Lower leg skin (tissue), 4 donors: ENCODE measurements around the gene ADH6. TPM values are rescaled to one million over a fixed set of nuclear protein-coding genes. Genes with fewer than 3 reads are reported as not detected.

Source experiments
- DNase-seq, 2 donors: peaks; one replicate each; pipeline ENCODE4 v3.0.0-alpha.2; 2019; ENCODE audit warnings: low spot score in 2 of 2
- H3K4me3 ChIP-seq: fragments of 200-600 bp; sonication (generic); 2 replicates; pipeline ENCODE4 v1.5.1; 2017; ENCODE audit warnings: mild to moderate bottlenecking, low read depth; ENCODE audit not compliant: poor library complexity, severe bottlenecking
- CTCF ChIP-seq, 3 donors: fragments of 450-650 bp; IDR thresholded peaks; one replicate each; pipeline ENCODE4 v1.5.1; 2016; ENCODE audit warnings: antibody characterized with exemption in 3 of 3, mild to moderate bottlenecking in 3 of 3, moderate library complexity in 2 of 3
- POLR2A ChIP-seq, 2 donors: fragments of 450-650 bp; IDR thresholded peaks; one replicate each; pipeline ENCODE4 v1.6.1; 2016 to 2017; ENCODE audit warnings: antibody characterized with exemption in 2 of 2, mild to moderate bottlenecking in 1 of 2, moderate library complexity in 1 of 2
- WGBS, 2 donors: methylation state at CpG; one replicate each; pipeline ENCODE4 v1.1.5; 2018; 5-methylcytosine and 5-hydroxymethylcytosine counted together
- intact Hi-C: fragments of 100-400 bp; cut with DNase I; formaldehyde crosslinking; loops from one replicate; pipeline ENCODE4 v1.15.0; 2023; ENCODE audit warnings: low total_unique reads
- total RNA-seq, 4 donors: library from RNA; depleted of rRNA; stranded (reverse); fragments of >200 nt; gene quantifications; one replicate each; pipeline ENCODE4 v1.1.0, GENCODE V29; 2016

The ADH6 gene
- total RNA-seq, 4 donors from 2014 or later, result 1.5 to 22.5 (median 7.5) TPM

DNA sequence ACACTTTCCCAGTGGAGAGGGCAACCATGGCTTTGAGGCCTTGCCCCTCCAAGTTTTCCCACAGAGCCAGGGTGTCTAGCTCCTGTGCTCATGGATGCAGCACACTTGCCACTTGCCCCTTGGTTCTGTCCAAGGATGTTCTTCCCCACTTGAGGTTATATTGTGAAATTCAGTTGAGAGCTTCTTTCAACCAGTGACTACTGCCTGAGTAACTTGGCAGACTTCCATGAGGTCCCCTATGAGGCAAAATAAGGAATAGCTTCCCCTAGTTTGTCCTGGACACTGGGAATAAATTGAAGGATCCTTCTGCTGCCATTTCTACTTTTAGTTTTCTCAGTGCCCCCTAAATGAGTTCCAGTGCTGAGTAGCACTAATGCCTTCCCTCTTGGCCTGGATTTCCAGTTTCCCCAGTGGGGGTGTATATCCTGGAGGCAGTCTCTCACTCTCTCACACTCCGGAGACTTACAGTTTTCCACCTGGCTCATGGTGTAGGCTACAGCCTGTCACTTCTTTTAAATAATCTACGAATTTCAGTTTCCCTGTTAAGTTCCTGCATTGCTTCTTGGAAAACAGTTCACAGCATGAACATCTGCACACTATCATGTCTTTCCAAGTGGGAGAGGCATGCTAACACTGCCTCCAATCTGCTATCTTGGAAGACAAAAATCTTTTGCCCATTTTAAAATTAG, 38.5 kb downstream of the ADH6 start:
- 49 to 53% methylated on average over 2 of the region's 2 CpGs for WGBS, 2 donors
- H3K4me3 ChIP-seq, result no peak overlapping the region
- intact Hi-C loops, result no loop called here
- no peak for DNase-seq
- TF ChIP-seq POLR2A (IDR thresholded peaks at IDR 0.05) (no peak), CTCF (IDR thresholded peaks at IDR 0.05) (no peak)

DNA sequence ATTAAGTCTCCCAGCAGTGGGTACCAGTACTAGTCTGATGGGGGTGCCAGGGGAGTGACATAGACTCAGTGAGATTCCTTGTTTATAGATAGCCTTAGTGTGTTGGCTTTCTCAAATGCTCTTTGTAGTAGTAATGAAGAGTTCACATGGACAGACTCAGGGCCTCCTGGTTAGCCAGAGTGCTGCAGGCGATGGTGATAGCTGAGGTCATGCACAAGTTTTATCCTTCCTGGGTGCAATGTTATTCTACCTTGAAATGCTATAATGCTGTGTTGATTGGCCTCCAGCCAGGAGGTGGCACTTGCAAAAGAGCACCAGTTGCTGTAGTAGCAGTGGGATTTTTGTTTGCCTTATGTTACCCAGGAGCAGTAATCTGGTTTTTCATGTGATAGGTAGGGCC, 39.4 kb downstream of the ADH6 start:
- TF ChIP-seq POLR2A (IDR thresholded peaks at IDR 0.05) (no peak), CTCF (IDR thresholded peaks at IDR 0.05) (no peak)
- H3K4me3 ChIP-seq, result no peak overlapping the region
- intact Hi-C loops, result no loop called here
- DNase-seq, result no peak
- WGBS, 2 donors, result 95 to 100% methylated on average over 1 of the region's 1 CpG

DNA sequence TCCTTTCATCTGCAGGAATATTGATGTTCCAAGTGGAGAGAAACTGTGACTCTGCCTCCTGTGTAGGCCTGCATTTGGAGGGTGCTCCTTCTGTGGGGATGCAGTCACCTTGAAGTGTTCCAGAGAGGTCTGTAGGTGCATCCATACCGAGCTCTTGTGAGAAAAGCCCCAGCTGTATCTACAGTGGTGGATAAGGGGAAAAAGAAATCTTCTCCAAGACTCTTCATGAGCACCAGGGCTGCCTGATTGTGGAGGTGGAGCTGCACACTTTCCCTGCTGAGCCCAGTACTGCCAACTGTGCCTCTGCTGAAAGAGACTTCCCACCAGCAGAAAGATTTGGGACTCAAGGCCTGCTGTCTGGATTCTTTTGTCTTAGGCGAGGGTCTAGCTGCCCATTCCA, 39.9 kb downstream of the ADH6 start:
- no peak for TF ChIP-seq POLR2A (IDR thresholded peaks at IDR 0.05)
- no peak for TF ChIP-seq CTCF (IDR thresholded peaks at IDR 0.05)
- no peak for DNase-seq
- no peak overlapping the region for H3K4me3 ChIP-seq
- intact Hi-C loops, result no loop called here
- 69 to 88% methylated on average over 1 to 2 of the region's 2 CpGs for WGBS, 2 donors

DNA sequence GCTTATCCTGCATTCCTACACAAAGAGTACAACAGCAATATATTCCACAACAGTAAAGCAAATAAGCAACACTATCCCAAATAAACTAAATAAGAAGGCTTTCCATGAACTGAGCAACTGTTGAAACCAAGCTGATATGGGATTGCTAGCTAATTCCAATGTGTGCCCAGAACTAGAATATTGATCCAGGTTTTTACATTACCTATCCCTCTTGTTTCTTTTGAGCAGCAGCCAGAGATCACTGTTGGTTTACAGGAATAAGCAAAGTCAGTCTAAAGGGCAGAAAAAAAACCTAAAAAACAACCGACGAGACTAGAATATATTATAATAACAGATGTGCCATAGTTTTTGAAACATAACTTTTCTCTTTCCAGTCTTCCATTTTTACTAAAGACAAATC, 52.5 kb downstream of the ADH6 start:
- WGBS, 2 donors, result 49 to 97% methylated on average over 2 of the region's 2 CpGs
- H3K4me3 ChIP-seq, result no peak overlapping the region
- intact Hi-C loops, result no loop called here
- TF ChIP-seq POLR2A (IDR thresholded peaks at IDR 0.05), result no peak
- no peak for TF ChIP-seq CTCF (IDR thresholded peaks at IDR 0.05)
- no peak for DNase-seq

- H3K4me3 ChIP-seq, result no peak overlapping the region
- no peak for DNase-seq
- 83 to 96% methylated on average over 1 of the region's 1 CpG for WGBS, 2 donors
- intact Hi-C loops, result no loop called here
- no peak for TF ChIP-seq CTCF (IDR thresholded peaks at IDR 0.05)
Observed at GRCh38 chr4:99165978-99166377, 53.1 kb downstream of the ADH6 start.
